ENCODE data around the gene L2HGDH. TPM values are rescaled to one million over a fixed set of nuclear protein-coding genes. Genes with fewer than 3 reads are reported as not detected.

The L2HGDH gene
- 1.8 and 5.9 TPM in 2 replicates for total RNA-seq

GRCh38 chr14:50311972-50312733 lies at the start of gene L2HGDH, which contains the start of gene DMAC2L:
Gene L2HGDH (minus strand): TSS chr14:50312229. CDS start chr14:50312150, 79 bp downstream.
Gene DMAC2L (plus strand): TSS chr14:50312324. CDS start chr14:50321488, 9,164 bp downstream.

DNA sequence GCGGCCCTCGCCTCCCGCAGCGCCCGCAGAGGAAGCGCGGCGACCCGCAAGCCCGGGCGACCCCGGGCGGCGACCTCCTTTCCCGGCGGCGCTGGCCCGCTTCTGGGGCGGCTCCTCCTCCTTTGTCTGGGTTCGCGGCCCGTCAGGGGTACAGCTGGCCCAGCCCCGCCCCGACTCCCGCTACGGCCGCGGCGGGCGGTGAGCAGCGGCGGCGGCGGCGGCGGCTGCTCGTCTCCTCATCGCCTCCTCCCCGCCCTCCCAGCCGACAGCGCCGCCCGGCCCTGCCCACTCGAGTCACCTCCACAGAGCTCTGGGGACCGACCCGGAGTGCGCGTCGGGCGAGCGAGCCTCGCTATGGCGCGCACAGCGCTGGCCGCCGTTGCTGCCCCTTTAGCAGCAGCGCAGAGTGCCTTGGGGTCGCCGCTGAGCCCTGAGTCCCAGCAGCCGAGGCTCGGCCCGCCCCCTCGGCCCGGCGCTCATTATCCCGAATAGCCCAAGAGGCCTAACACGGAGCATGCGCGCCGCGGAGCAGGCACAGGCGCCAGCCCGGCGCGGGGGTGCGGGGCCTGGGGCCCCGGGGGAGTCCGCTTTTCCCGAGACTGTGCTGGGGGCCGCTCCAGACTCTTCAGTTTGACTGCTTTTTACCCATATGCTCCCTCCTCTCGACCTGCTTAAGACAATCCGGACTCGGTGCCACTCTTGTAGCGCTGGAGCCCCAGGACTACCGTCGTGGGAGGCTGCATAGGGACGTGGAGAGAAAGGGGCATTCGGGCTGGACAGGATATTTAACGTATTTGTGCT lies 80.4 kb downstream of the L2HGDH start, which contains the start of gene SOS2:
TSS of gene SOS2 (minus strand) at position 104 of the 801 bp plus-strand sequence. CDS start 295 bp downstream, outside the sequence.

Small RNAs within 50 kb of the gene (small RNA-seq; reads per million reads assigned to genes)
- gene MIR4504, result 0.55 reads per million, percentile 33 among the genes with 10 or more reads in this experiment

Other genes starting within 250 kb of the L2HGDH start
- gene VCPKMT, start 195.7 kb downstream of the L2HGDH start, total RNA-seq, result 3.7 and 4.9 TPM in 2 replicates
- gene SOS2, start 80.7 kb downstream of the L2HGDH start, total RNA-seq, result 14.0 and 18.8 TPM in 2 replicates
- gene DMAC2L, start 95 bp upstream of the L2HGDH start, total RNA-seq, result 4.0 and 4.9 TPM in 2 replicates
- 14.7 and 32.5 TPM in 2 replicates for gene CDKL1, start 84.7 kb upstream of the L2HGDH start, total RNA-seq
- gene MAP4K5, start 220.3 kb upstream of the L2HGDH start, total RNA-seq, result 30.1 and 43.2 TPM in 2 replicates
- gene ATL1, start 247.9 kb upstream of the L2HGDH start, total RNA-seq, result 2.0 and 5.5 TPM in 2 replicates